NCI-H146 treated with DMSO at 0.1 percent for 48 hours (cell line): Measurements from ENCODE around the gene CA11.
"Not testable (repeated sequence)": the region's sequence is repeated elsewhere in the genome, so short reads cannot be mapped to it uniquely, and the experiment has no call there.

Source experiments
- DNase-seq: peaks from one replicate; lab custom pipeline; 2025; ENCODE audit not compliant: unreplicated experiment; lab: John Stamatoyannopoulos, UW

The CA11 gene

GRCh38 chr19:48642862-48643261, 3.1 kb downstream of the CA11 start:
- DNase-seq: no peak

DNA sequence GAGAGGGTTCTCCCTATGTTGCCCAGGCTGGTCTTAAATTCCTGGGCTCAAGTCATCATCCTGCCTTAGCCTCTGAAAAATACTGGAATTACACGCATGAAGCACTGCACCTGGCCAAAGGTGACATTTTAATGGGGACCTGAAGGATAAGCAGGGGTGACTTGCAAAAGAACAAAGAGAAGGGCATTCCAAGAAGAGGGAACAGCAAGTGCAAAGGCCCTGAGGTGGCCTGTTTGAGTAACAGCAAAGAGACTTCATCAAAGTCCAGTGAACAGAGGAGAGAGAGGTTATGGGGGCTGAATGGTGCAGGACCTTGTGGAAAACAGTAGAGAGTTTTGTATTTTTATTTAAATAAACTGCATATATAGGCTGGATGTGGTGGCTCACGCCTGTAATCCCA, 4.1 kb downstream of the CA11 start:
- no peak for DNase-seq

DNA sequence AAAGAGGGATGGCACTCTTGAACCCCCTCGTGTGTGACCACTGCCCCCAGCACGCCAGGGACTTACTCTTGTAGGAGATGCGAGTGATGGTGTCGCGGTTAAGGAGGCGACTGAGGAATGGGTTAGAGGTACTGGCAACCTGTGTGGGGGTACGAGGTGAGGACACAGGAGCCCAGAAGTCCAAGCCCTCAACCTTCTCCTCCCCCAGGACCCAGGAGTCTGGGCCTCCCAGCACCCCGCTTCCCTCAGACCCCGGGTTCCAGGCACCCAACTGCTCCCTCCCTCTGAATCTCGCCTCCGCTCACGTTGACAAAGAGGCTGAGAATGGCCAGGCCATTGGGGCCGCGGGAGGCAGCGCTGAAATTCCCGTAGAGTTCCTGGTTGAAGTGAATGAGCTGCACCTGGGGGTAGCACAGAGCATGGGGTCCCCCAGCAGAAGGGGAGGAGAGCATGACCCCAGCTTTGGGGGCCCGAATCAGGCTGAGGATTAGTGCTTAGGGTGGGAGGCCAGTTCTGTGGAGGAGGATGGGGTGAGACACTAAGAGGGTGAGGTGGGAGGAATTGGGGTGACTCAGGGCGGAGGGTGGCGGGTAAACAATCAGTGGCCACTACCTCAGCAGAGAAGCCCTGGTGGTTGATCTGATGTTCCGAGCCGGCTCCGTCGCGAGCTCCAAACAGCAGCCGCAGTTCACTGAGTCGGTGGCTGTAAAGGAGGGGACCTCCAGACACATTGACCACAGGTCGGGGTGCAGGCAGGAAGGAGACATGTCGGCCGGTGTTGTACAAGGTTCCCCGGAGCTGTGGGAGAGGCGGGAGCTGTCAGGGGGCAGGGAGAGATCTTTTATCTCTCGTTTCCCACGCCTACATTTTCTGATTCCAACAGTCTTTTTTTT, 6.3 kb downstream of the CA11 start:
- DNase-seq: no peak

DNA sequence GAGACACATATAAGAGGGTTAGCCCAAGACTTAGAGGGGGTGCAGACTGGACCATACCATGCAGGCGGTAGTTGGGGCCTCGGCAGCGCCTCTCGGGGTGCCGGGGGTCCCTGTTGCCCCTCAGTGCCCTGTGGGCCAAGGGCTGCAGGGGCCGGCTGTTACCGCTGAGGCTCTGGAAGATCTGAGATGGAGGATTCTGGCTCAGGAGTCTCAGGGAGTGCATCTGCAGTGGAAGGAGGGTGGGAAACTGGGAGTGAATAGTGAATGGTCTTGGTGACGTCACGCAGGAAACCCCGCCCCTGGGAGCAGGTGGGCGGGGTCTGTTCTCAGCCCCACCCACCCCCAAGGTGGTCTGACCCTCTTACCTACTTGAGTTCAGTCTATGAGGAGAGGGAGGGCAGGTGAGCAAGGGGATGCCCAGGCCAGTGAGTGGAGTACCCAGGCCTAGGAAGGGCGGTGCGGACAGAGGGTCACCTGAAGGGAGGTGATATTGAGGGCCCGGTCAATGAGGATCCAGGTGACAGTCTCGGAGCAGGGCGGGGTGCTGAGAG, 7.1 kb downstream of the CA11 start:
- DNase-seq: no peak

GRCh38 chr19:48637948-48638830, 7.8 kb downstream of the CA11 start:
- DNase-seq: peak; percentile 77

GRCh38 chr19:48637449-48637947, 8.5 kb downstream of the CA11 start:
- DNase-seq: peak; percentile 96

DNA sequence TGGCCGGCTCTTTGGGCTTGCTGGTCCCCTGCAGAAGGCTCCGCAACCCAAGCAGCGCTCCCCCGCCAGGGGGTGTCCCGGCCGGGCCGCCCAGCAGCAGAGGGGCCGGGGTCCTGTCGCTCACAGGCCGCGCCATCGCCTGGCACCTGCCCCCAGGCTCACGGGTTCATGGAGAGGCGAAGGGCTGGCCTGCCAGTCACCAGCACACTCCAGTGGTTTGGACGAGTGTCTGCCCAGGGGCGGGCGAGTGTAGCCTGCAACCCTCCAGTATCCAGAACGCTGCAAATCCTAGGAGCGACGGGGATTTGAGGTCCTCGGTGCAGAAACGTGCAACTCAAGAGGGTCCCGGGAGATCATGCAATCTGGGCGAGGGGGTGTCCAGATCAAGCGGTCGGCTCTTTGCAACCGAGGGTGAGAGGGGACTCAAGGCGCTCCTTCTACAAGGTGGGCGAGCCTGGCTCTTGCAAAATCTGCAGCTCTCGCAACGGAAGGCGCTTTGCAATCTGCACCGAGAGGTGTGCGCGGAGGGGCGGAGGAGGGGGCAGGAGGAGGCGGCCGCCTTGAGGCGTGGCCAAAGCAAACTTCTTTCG, 9.0 kb downstream of the CA11 start, which contains the start of gene DBP:
Gene DBP (minus strand): TSS at position 521 of the 590 bp plus-strand sequence. CDS start 385 bp downstream, at position 136.
- DNase-seq: peak; percentile 38

DNA sequence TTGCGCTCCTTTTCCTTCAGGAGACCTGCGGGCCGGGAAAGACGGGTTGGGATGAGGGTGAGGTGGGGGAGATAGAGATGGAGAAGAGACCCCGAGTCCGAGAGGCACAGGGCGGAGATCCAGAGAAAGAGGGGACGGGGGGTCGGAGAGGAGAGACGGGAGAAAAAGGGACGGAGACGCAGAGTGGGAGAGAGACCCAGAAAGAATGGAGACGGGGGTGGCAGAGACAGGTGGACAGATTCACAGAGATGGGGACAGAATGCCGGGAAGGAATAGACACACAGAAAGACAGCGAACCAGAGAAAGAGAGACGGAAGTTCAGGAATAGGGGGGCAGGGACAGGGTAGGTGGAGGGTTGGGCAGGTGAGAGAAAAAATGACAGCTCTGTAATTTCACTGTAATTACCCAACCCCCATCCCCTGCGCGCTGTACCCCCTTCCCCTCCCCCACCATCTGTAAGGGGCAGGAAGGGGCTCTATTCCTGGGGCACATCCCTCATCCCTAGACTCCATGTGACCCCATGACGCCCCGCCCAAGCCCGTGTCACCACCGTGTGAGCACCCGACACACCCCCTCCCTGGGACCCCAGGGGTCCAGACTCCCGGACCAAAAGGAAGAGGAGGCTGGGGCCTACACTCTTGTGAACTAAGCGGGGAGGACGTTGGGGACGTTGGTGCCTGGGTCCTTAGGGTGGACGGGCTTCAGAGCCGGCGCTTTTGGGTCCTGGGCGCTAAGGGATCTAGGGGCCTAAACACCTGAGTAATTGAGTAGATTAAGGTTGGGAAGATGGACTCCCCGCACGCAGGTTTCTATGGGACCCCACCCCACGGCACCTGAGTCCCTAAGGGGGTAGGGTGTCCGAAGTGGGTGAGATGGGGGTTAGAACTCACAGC, 9.8 kb downstream of the CA11 start:
- DNase-seq: no peak

DNA sequence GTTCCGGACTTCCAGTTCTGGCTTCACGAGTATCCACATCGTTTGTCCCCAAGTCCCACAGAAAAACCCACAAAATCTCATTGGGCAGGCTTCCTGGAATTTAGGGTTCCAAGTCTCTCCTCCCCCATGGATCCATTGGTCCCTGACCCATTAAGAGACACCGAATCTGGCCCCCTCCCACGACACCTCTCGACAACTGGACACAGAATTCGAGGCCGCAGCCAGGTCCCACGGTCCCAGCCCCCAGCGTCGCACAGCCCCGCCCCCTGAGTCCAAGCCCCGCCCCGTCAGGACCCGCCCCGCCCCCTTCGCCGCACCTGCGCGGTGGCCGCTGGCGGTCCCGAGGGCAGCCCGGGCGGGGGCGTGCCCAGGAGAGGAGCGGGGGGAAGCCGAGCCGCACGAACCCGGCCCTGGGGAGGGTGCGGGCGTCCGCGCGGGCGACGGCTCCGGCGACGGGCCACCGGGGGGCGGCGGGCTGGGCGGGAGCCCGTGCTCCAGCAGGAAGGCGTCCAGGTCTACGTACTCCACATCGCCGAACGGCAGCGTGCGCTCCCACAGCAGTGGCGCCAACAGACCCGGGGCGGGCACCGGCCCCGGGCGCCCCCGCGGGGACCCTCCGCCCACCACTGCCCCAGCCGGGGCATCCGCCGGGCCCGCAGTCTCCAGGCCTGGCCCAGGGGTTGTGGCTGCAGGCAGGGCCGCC, 10.6 kb downstream of the CA11 start:
- DNase-seq: peak; percentile 27

- DNase-seq: peak; percentile 91
These were observed 11.3 kb downstream of the CA11 start for GRCh38 chr19:48634424-48635262.

DNA sequence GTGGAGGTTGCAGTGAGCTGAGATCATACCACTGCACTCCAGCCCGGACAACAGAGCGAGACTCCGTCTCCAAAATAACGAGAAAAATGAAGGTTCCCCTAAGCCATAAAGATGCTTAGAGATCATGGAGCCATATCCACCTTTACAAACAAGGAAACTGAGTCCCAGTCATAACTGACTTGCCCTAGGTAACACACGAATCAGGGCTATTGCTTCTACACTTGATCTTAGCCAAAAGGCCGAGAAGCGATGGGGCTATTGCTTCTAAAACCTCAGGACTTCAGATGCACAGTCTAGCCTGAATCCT, 12.0 kb downstream of the CA11 start:
- DNase-seq: no peak

DNA sequence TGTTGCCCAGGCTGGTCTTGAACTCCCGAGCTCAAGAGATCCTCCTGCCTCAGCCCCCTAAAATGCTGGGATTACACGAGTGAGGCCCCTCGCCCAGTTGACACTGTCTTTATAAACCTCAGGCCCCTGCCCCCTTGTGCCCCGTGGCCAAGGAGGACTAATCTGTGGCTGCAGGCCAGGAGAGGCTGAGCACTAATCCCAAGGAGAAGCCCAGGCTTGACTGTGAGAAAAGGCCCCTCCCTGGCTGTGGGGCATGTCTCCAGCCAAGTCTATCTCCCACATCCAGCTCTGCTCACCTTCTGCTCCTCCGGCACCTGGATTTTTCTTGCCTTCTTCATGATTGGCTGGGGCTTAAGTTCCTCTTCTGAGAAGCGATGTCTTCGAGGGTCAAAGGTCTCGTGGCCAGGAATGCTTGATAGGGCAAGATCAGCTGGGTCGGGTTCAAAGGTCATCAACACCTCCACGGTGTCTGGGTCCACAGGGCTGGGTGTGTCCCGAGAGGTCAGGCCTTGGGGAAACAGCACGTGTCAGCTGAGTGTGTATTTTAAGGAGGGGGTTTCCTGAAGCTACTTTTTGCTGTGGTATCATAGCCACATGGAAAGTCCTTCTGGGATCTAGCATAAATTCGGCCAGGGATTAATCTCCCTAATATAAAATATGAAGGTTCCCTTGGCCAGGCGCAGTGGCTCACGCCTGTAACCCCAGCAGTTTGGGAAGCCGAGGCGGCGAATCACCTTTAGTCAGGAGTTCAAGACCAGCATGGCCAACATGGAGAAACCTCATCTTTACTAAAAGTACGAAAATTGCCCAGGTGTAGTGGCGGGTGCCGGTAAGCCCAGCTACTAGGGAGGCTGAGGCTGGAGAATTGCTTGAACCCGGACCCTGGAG, 12.6 kb downstream of the CA11 start:
- no peak for DNase-seq

- no peak for DNase-seq
These were observed 13.3 kb downstream of the CA11 start for GRCh38 chr19:48632692-48633147.

DNA sequence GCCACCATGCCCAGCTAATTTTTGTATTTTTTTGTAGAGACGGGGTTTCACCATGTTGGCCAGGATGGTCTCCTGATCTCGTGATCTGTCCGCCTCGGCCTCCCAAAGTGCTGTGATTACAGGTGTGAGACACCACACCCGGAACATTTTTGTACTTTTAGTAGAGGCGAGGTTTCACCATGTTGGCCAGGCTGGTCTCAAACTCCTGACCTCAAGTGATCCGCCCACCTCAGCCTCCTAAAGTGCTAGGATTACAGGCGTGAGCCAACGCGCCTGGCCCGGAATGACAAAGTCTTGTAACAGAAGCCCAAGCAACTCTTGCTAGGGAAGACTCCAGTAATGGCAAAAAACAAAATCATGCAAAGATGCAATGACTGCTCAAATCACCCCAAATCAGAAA, 13.7 kb downstream of the CA11 start:
- DNase-seq: not testable (repeated sequence)

- no peak for DNase-seq
These were observed 14.8 kb downstream of the CA11 start for GRCh38 chr19:48631225-48631624.

DNA sequence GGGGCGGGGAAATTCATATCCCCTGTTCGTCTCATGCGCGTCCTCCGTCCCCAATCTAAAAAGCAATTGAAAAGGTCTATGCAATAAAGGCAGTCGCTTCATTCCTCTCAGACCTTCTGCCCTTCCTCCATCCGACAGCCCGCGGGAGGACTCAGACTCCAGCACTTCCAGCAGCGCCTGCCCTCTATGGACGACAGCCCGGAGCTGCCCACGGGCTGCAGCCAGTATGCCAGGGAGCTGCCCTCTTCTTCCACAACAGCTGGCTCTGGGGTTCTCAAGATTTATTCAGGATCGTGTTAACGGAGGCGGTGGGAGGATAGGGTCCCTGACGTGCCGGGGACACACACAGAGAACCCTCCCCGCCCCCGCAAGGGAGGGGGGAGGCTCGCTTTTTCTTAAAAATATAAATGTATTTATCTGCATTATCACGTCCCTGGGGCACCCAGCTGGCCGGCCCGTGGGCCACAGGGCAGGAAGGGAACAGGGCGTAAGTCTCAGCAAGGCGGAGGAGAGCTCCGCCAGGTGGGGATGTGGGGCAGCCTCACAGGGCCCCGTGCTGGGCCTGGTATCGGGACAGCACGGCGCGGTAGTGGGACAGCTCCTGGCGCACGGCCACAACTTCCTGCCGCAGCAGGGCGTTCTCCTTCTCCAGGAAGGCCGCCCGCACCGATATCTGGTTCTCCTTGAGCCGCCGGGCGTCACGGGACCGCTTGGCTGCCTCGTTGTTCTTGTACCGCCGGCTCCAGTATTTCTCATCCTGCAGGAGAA, 15.5 kb downstream of the CA11 start:
- DNase-seq: no peak
